Effector memory CD8-positive, alpha-beta T cell (primary cell): ENCODE results near the gene ADAM20.
A peak's percentile ranks its signal among the peaks of the same experiment; 100 is the strongest.
"Not testable (repeated sequence)": the region's sequence is repeated elsewhere in the genome, so short reads cannot be mapped to it uniquely, and the experiment has no call there.

Experiments
- ATAC-seq: fragments of 150-1000 bp; cut with Tn5 transposase; replicated peaks from 2 replicates; pipeline ENCODE4 v1.10.0; 2021; ENCODE audit warnings: mild to moderate bottlenecking, moderate library complexity
- DNase-seq, 3 experiments: peaks; one replicate each; pipeline ENCODE4 v3.0.0; 2021
- H3K27ac Mint-ChIP-seq, 2 donors: one replicate each; pipeline ENCODE4 v1.8.0; 2022; ENCODE audit warnings: mild to moderate bottlenecking in 2 of 2, mixed read lengths in 2 of 2, moderate library complexity in 2 of 2
- H3K27me3 Mint-ChIP-seq, 2 donors: one replicate each; pipeline ENCODE4 v1.8.0; 2022; ENCODE audit warnings: mixed read lengths in 2 of 2
- H3K36me3 Mint-ChIP-seq: one replicate; pipeline ENCODE4 v1.8.0; 2022; ENCODE audit warnings: mild to moderate bottlenecking, moderate library complexity, mixed read lengths; ENCODE audit not compliant: insufficient read depth
- H3K4me1 Mint-ChIP-seq, 2 donors: one replicate each; pipeline ENCODE4 v1.8.0; 2022; ENCODE audit warnings: low read depth in 2 of 2, mixed read lengths in 2 of 2
- H3K4me3 Mint-ChIP-seq, 2 donors: one replicate each; pipeline ENCODE4 v1.8.0; 2022; ENCODE audit warnings: mild to moderate bottlenecking in 2 of 2, mixed read lengths in 2 of 2, moderate library complexity in 2 of 2
- H3K9me3 Mint-ChIP-seq, 2 donors: one replicate each; pipeline ENCODE4 v1.8.0; 2022; ENCODE audit warnings: mixed read lengths in 2 of 2

The ADAM20 gene

DNA sequence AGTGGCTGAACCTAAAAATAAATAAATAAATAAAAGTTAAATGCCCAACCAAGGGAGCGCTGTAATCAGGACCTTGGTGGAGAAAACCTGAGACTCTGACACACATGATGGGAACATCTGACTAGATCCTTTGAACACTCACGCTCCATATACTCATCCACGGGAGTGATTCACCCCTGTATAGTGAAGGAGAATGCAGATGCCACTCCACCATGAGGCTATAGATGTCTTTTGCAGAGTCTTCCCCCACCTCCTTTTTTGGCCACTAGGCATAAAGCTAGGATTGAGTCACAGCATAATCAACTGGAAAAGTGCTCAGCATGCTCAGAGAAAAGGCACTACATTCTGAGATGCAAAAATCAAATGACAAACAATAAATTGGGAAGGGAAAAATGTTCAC lies 19.0 kb downstream of the ADAM20 start:
- peaks cover 7 to 9% of the 10 kb centered on the region in 2 donors for H3K4me1 Mint-ChIP-seq
- no peak overlapping the region for H3K4me3 Mint-ChIP-seq
- DNase-seq (no peak), ATAC-seq (no peak)
- H3K36me3 Mint-ChIP-seq, result peaks cover 4% of the 10 kb centered on the region
- peak overlapping the region in 1 of 2 donors; percentile 63 for H3K27ac Mint-ChIP-seq
- peaks cover 0 to 6% of the 10 kb centered on the region in 2 donors for H3K9me3 Mint-ChIP-seq
- H3K27me3 Mint-ChIP-seq, result no peaks in the 10 kb centered on the region

DNA sequence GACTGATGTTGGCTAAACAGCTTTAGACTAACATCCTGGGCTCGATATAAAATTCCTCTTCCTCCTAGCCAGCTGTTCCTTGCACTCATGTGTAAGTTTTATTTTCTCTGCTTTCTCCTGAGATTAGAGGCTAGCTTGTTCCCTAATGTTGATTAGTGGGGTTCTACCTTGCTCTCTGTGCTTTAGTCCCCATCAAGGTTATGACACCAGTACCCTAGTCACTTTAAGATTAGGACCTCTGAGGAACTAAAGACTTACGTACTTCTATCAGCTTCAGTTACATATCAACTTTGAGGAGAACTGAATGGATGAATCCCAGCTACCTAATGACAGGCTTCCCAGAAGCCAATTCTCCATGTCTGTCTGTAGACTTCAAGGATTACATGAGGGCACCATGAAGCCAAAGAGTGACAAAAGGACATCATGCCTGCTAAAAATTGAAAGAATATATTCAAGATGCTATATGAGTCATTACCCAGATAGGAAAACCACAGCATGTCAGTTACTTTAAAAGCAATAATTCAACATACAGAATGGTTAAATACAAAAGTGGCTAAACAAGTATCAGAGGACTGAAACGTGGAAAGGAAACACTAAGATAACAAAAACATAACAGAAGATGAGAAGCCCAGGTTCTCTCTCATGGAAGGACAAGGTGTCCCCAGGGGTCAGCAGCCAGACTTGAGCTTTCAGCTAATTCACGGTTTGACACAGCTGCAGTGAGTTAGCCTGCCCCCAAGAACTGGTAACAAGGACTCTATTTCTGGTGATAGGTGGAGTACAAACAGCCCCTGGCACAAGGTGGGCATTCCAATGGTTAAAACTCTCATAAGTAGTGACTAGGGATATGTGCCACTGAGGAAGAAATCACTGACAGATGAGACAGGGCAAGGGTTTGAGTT lies 20.4 kb downstream of the ADAM20 start:
- peak overlapping the region; percentile 39 to 63 for H3K27ac Mint-ChIP-seq
- H3K9me3 Mint-ChIP-seq, result no peaks in the 10 kb centered on the region
- H3K27me3 Mint-ChIP-seq, result no peaks in the 10 kb centered on the region
- peaks cover 7 to 9% of the 10 kb centered on the region in 2 donors for H3K4me1 Mint-ChIP-seq
- DNase-seq (no peak), ATAC-seq (no peak)
- H3K4me3 Mint-ChIP-seq, result no peak overlapping the region
- H3K36me3 Mint-ChIP-seq, result peaks cover 4% of the 10 kb centered on the region

DNA sequence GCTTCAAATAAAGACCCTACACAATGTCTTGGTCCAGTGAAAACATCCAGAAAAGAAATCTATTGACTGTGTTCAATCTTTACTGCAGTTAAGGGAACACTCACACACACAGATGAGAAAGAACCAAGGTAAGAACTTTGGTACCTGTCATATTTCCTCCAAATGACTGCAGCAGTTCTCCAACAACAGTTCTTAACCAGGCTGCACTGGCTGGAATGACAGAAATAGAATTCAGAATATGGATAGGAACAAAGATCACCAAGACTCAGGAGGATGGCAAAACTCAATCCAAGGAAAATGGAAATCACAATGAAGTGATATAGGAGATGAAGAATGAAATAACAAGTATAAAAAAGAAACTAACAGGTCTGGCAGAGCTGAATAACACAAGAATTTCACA lies 36.6 kb downstream of the ADAM20 start:
- Mint-ChIP-seq H3K4me1 (peaks cover 6 to 9% of the 10 kb centered on the region in 2 donors), H3K9me3 (peaks cover 0 to 7% of the 10 kb centered on the region in 2 donors), H3K36me3 (peaks cover 4% of the 10 kb centered on the region), H3K4me3 (no peak overlapping the region), H3K27me3 (no peaks in the 10 kb centered on the region), H3K27ac (no peak overlapping the region)
- DNase-seq (no peak), ATAC-seq (no peak)

DNA sequence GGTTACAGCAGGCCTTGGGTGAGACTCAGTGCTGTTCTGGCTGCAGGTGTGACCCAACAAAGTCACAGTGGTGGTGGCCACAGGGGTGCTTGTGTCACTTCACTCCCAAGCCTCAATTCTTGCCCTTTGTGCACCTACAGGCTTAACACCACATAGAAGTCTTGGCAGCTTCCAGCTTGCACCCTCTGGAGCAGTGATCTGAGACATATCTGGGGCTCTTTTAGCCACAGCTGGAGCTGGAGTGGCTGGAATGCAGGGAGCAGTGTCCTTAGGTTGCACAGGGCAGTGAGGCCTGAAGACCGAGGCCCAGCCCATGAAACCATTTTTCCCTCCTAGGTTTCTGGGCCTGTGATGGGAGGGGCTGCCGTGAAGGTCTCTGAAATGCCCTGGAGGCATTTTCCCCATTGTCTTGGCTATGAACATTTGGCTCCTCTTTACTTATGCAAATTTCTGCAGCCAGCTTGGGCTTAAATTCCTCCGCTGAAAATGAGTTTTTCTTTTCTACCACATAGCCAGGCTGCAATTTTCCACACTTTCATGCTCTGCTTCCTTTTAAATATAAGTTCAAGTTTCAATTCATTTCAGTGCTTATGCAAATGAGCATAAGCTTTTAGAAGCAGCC lies 45.1 kb downstream of the ADAM20 start:
- Mint-ChIP-seq H3K4me3 (no peak overlapping the region), H3K27me3 (no peaks in the 10 kb centered on the region), H3K9me3 (peaks cover 5 to 17% of the 10 kb centered on the region in 2 donors), H3K27ac (no peak overlapping the region), H3K4me1 (no peaks in the 10 kb centered on the region), H3K36me3 (no peaks in the 10 kb centered on the region)
- DNase-seq, result no peak
- no peak for ATAC-seq

DNA sequence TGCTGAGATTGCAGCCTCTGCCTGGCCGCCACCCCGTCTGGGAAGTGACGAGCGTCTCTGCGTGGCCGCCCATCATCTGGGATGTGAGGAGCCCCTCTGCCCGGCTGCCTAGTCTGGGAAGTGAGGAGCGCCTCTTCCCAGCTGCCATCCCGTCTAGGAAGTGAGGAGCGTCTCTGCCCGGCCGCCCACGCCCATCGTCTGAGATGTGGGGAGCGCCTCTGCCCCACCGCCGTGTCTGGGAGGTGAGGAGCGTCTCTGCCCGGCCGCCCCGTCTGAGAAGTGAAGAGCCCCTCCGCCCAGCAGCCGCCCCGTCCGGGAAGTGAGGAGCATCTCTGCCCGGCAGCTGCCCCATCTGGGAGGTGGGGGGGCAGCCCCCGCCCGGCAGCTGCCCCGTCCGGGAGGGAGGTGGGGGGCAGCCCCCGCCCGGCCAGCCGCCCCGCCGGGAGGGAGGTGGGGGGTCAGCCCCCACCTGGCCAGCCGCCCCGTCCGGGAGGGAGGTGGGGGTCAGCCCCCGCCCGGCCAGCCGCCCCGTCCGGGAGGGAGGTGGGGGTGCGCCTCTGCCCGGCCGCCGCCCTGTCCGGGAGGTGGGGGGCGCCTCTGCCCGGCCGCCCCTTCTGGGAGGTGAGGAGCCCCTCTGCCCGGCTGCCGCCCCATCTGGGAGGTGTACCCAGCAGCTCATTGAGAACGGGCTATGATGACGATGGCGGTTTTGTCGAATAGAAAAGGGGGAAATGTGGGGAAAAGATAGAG lies 57.3 kb downstream of the ADAM20 start:
- H3K27ac Mint-ChIP-seq, DNase-seq, H3K9me3 Mint-ChIP-seq, H3K4me1 Mint-ChIP-seq, H3K4me3 Mint-ChIP-seq, H3K36me3 Mint-ChIP-seq, H3K27me3 Mint-ChIP-seq, ATAC-seq: not testable (repeated sequence)

DNA sequence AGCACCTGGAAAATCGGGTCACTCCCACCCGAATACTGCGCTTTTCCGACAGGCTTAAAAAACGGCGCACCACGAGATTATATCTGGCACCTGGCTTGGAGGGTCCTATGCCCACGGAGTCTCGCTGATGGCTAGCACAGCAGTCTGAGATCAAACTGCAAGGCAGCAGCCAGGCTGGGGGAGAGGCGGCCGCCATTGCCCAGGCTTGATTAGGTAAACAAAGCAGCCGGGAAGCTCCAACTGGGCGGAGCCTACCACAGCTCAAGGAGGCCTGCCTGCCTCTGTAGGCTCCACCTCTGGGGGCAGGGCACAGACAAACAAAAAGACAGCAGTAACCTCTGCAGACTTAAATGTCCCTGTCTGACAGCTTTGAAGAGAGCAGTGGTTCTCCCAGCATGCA lies 59.3 kb downstream of the ADAM20 start:
- H3K36me3 Mint-ChIP-seq, H3K27ac Mint-ChIP-seq, H3K27me3 Mint-ChIP-seq, ATAC-seq, DNase-seq, H3K4me3 Mint-ChIP-seq, H3K4me1 Mint-ChIP-seq, H3K9me3 Mint-ChIP-seq: not testable (repeated sequence)

DNA sequence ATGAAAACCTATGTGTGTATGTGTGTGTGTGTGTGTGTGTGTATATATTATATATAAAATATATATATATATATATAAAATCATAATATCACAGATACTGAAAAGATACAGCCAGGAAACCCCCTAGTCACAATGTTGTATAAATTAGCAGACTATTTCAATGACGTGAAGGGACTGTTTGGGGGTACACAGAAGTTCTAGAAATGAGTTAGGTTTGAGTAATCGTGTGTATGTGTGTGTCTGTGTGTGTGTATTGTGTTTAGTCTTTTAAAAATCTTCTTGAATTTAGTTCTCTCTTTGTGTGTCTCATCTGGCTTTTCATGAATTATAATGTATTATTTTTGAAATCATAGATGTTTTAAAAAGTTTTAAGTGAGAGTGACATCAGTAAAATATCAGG lies 61.0 kb downstream of the ADAM20 start:
- Mint-ChIP-seq H3K27me3 (no peaks in the 10 kb centered on the region), H3K4me1 (no peaks in the 10 kb centered on the region), H3K4me3 (no peak overlapping the region), H3K36me3 (no peaks in the 10 kb centered on the region), H3K9me3 (no peaks in the 10 kb centered on the region), H3K27ac (no peak overlapping the region)
- DNase-seq (no peak), ATAC-seq (no peak)
